Natural killer cell (primary cell): ENCODE measurements around the gene C9orf78. TPM values are rescaled to one million over a fixed set of nuclear protein-coding genes. Genes with fewer than 3 reads are reported as not detected.
A peak's percentile ranks its signal among the peaks of the same experiment; 100 is the strongest.

ENCODE experiments used
- ATAC-seq, 3 donors: fragments of 150-1000 bp in 2 of 3; fragments of 200-7000 bp in 1 of 3; cut with Tn5 transposase; 1 replicate in 1 of 3; 2 replicates in 2 of 3; pipeline ENCODE4 v1.10.0; 2021; ENCODE audit warnings: mild to moderate bottlenecking in 2 of 3, moderate library complexity in 2 of 3
- DNase-seq, 2 donors: peaks; one replicate each; pipeline versions ENCODE4 v3.0.0 to v3.0.0-alpha.2; 2013 to 2021; ENCODE audit warnings: mixed read lengths in 1 of 2
- H3K27ac ChIP-seq: one replicate; pipeline ENCODE4 v1.5.1; 2013; ENCODE audit warnings: mild to moderate bottlenecking, low read length
- H3K27me3 ChIP-seq: one replicate; pipeline ENCODE4 v1.6.1; 2013; ENCODE audit warnings: low read length; ENCODE audit not compliant: control insufficient read depth, insufficient read depth
- H3K36me3 ChIP-seq: one replicate; pipeline ENCODE4 v1.6.1; 2013; ENCODE audit warnings: low read length; ENCODE audit not compliant: control insufficient read depth, insufficient read depth
- H3K4me1 ChIP-seq: one replicate; pipeline ENCODE4 v1.6.1; 2013; ENCODE audit warnings: low read length; ENCODE audit not compliant: control insufficient read depth, insufficient read depth
- H3K4me3 ChIP-seq: one replicate; pipeline ENCODE4 v1.5.1; 2013; ENCODE audit warnings: low read length
- H3K9me3 ChIP-seq: one replicate; pipeline ENCODE4 v1.6.1; 2013; ENCODE audit warnings: low read length; ENCODE audit not compliant: control insufficient read depth, insufficient read depth
- H3K27ac Mint-ChIP-seq, 2 donors: one replicate each; pipeline ENCODE4 v1.8.0; 2022; ENCODE audit warnings: mild to moderate bottlenecking in 2 of 2, mixed read lengths in 2 of 2, moderate library complexity in 1 of 2
- H3K27me3 Mint-ChIP-seq, 2 donors: one replicate each; pipeline ENCODE4 v1.8.0; 2022; ENCODE audit warnings: low read depth in 2 of 2, mixed read lengths in 2 of 2
- H3K36me3 Mint-ChIP-seq: one replicate; pipeline ENCODE4 v1.8.0; 2022; ENCODE audit warnings: mixed read lengths
- H3K4me1 Mint-ChIP-seq, 2 donors: one replicate each; pipeline ENCODE4 v1.8.0; 2022; ENCODE audit warnings: mixed read lengths in 2 of 2
- H3K4me3 Mint-ChIP-seq: one replicate; pipeline ENCODE4 v1.8.0; 2022; ENCODE audit warnings: mild to moderate bottlenecking, moderate library complexity, mixed read lengths
- H3K9me3 Mint-ChIP-seq, 2 donors: one replicate each; pipeline ENCODE4 v1.8.0; 2022; ENCODE audit warnings: mixed read lengths in 2 of 2
- WGBS: methylation state at CpG from one replicate; pipeline ENCODE4 v1.1.7; 2013; ENCODE audit warnings: missing lambda C conversion rate; ENCODE audit not compliant: insufficient coverage; 5-methylcytosine and 5-hydroxymethylcytosine counted together
- intact Hi-C: fragments of 100-400 bp; cut with micrococcal nuclease; formaldehyde crosslinking; loops from one replicate; pipeline ENCODE4 v1.14.2; 2022
- total RNA-seq, 4 donors: library from RNA; stranded (reverse); fragments of 120-200 nt in 1 of 4; gene quantifications; one replicate each; pipeline versions ENCODE4 v1.2.3 to v1.2.4, GENCODE V29; 2013 to 2022
- TF ChIP-seq, protein P1 (sequence below): fragments of 200-600 bp; IDR thresholded peaks from one replicate; pipeline ENCODE4 v1.8.0; 2022; ENCODE audit warnings: antibody characterized with exemption

Gene C9orf78
- total RNA-seq, 3 donors from 2014 or later (not counting 1 experiment from before 2014, with no cell fraction given), result 93.7 to 97.9 (median 97.6) TPM

DNA sequence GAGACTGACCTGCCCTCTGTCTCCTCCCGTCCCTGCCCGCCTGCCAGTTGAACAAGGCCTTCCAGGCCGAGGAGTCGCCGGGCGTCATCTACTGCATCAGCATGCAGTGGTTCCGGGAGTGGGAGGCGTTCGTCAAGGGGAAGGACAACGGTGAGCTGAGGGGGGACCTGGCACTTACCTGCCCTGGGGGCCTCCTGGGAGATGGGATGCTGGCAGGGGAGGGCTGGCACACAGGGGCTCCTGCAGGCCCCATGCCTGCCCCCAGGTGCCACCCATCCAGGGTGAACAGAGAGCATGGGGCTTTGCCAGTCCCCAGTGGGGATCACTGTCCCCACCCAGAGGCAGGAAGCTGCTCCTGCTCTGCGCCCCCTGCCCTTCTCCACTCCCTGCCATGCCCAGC lies 43.2 kb upstream of the C9orf78 start:
- no peak overlapping the region for H3K4me3 ChIP-seq
- Mint-ChIP-seq H3K4me1 (peaks cover 10 to 19% of the 10 kb centered on the region in 2 donors), H3K4me3 (peak overlapping the region; percentile 35), H3K36me3 (no peaks in the 10 kb centered on the region), H3K9me3 (no peaks in the 10 kb centered on the region), H3K27ac (no peak overlapping the region), H3K27me3 (no peaks in the 10 kb centered on the region)
- peak overlapping the region; percentile 14 for H3K27ac ChIP-seq
- 91% methylated on average over 11 of the region's 11 CpGs for WGBS
- intact Hi-C loops, result no loop called here
- DNase-seq (no peak), ATAC-seq (no peak)
- no peaks in the 10 kb centered on the region for H3K4me1 ChIP-seq
- TF ChIP-seq, protein P1, sequence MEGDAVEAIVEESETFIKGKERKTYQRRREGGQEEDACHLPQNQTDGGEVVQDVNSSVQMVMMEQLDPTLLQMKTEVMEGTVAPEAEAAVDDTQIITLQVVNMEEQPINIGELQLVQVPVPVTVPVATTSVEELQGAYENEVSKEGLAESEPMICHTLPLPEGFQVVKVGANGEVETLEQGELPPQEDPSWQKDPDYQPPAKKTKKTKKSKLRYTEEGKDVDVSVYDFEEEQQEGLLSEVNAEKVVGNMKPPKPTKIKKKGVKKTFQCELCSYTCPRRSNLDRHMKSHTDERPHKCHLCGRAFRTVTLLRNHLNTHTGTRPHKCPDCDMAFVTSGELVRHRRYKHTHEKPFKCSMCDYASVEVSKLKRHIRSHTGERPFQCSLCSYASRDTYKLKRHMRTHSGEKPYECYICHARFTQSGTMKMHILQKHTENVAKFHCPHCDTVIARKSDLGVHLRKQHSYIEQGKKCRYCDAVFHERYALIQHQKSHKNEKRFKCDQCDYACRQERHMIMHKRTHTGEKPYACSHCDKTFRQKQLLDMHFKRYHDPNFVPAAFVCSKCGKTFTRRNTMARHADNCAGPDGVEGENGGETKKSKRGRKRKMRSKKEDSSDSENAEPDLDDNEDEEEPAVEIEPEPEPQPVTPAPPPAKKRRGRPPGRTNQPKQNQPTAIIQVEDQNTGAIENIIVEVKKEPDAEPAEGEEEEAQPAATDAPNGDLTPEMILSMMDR, result no peak
- no peaks in the 10 kb centered on the region for H3K9me3 ChIP-seq
- peaks cover 41% of the 10 kb centered on the region for H3K36me3 ChIP-seq
- H3K27me3 ChIP-seq, result no peaks in the 10 kb centered on the region

DNA sequence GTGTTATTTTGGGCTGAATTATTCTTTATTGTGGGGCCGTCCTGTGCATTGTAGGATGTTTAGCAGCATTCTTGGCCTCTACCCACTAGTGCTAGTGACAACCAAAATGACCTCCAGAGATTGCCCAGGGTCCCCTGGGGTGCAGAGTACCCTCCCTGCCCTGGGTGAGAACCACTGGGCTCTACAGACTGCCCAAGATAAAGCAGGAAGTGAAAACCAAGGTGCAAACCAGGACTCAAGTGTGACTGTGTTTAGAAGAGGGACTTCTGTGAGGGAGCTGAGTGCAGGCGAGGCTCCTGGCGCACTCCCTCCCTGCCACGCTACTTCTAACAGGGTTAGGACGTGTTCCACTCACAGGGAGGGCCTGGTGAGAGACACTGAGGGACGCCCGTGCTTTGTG lies 41.7 kb upstream of the C9orf78 start:
- no peaks in the 10 kb centered on the region for H3K36me3 Mint-ChIP-seq
- H3K9me3 ChIP-seq, result no peaks in the 10 kb centered on the region
- no peaks in the 10 kb centered on the region for H3K27me3 Mint-ChIP-seq
- no peaks in the 10 kb centered on the region for H3K4me1 ChIP-seq
- no peaks in the 10 kb centered on the region for H3K27me3 ChIP-seq
- H3K36me3 ChIP-seq, result peaks cover 35% of the 10 kb centered on the region
- peak overlapping the region in 1 of 2 donors; percentile 91 for H3K27ac Mint-ChIP-seq
- intact Hi-C loops, result loop anchor here (1.0 kb wide), 1 partner anchor 10 kb away; no protein-coding TSS in a partner anchor
- H3K4me3 ChIP-seq, result no peak overlapping the region
- H3K4me1 Mint-ChIP-seq, result peaks cover 13 to 19% of the 10 kb centered on the region in 2 donors
- 43% methylated on average over 7 of the region's 7 CpGs for WGBS
- peak overlapping the region; percentile 75 for H3K4me3 Mint-ChIP-seq
- ATAC-seq, result peak; percentile 67 to 85 (median 81)
- H3K9me3 Mint-ChIP-seq, result no peaks in the 10 kb centered on the region
- H3K27ac ChIP-seq, result peak overlapping the region; percentile 59
- peak; percentile 29 to 47 for DNase-seq
- TF ChIP-seq, protein P1, result no peak

DNA sequence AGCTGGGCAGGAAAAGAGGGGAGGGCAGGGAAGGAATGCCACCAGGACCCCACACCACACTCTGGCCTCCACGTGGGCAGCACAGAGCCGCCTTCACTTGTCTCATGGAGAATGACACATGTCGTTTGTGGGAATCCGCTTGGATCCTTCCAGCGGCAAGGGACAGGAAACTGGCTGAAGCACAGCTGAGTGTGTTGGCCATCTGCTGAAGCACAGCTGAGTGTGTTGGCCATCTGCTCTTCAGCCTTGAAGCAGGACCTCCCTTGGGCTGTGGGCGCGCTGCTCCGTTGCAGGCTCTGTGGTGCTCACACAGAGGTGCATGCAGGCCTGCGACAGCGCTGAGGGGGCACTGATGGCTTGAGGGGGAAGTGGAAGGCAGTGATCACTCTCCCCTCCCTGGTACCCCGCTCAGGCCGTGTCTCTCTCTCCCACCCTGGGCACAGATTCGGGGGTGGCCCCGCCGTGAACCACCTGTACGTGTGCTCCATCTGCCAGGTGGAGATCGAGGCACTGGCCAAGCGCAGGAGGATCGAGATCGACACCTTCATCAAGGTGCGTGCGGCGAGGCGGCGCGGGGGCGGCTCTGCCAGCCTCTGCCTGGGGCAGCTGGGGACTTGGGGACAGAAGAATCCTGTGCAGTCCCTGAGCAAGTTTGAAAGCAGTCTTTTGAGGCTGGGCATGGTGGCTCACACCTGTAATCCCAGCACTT lies 40.8 kb upstream of the C9orf78 start:
- H3K27me3 ChIP-seq, result no peaks in the 10 kb centered on the region
- H3K4me3 ChIP-seq, result no peak overlapping the region
- Mint-ChIP-seq H3K27ac (peak overlapping the region in 1 of 2 donors; percentile 91), H3K27me3 (no peaks in the 10 kb centered on the region), H3K4me3 (peak overlapping the region; percentile 13), H3K9me3 (no peaks in the 10 kb centered on the region), H3K4me1 (peaks cover 23 to 25% of the 10 kb centered on the region in 2 donors), H3K36me3 (no peaks in the 10 kb centered on the region)
- 97% methylated on average over 27 of the region's 27 CpGs for WGBS
- peaks cover 33% of the 10 kb centered on the region for H3K36me3 ChIP-seq
- no peak overlapping the region for H3K27ac ChIP-seq
- DNase-seq, result no peak
- no peaks in the 10 kb centered on the region for H3K9me3 ChIP-seq
- intact Hi-C loops, result no loop called here
- no peak for ATAC-seq
- H3K4me1 ChIP-seq, result no peaks in the 10 kb centered on the region
- TF ChIP-seq, protein P1, result no peak
